ENCODE data around the gene GCNT2.

DNA sequence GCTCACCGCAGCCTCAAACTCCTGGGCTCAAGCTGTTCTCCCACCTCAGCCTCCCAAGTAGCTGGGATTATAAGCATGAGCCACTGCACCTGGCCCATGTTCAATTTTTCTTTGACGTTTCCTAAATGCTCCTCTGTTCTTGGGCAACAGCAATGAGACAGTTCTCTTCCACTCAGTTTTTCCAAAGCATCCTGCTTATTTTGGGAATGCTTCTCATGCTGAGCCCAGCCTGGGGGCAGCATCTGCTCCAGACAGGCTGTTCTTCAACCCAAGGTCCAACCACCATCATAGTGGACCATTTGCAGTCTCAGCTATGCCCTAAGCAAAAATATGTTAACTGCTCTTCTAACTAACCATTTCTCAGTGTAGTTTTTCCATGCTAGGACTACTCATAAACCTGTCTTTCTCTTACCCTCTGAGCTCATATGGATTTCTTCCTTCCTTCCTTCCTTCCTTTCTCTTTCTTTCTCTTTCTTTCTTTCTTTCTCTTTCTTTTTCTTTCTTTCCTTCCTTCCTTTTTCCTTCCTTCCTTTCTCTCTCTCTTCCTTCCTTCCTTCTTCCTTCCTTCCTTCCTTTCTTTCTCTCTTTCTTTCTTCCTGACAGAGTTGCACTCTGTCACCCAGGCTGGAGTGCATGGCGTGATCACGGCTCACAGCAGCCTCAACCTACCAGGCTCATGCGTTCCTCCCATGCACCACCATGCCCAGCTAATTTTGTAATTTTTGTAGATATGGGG, 48.4 kb downstream of the GCNT2 start:
- TF ChIP-seq ZBTB21 (CRISPR knock-in tag; IDR thresholded peaks at IDR 0.05; ENCODE audit: borderline replicate concordance): no peak
- TF ChIP-seq, protein P1, sequence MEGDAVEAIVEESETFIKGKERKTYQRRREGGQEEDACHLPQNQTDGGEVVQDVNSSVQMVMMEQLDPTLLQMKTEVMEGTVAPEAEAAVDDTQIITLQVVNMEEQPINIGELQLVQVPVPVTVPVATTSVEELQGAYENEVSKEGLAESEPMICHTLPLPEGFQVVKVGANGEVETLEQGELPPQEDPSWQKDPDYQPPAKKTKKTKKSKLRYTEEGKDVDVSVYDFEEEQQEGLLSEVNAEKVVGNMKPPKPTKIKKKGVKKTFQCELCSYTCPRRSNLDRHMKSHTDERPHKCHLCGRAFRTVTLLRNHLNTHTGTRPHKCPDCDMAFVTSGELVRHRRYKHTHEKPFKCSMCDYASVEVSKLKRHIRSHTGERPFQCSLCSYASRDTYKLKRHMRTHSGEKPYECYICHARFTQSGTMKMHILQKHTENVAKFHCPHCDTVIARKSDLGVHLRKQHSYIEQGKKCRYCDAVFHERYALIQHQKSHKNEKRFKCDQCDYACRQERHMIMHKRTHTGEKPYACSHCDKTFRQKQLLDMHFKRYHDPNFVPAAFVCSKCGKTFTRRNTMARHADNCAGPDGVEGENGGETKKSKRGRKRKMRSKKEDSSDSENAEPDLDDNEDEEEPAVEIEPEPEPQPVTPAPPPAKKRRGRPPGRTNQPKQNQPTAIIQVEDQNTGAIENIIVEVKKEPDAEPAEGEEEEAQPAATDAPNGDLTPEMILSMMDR (IDR thresholded peaks at IDR 0.05): no peak
- no peak for TF ChIP-seq FOXJ3 (CRISPR knock-in tag; IDR thresholded peaks at IDR 0.05; ENCODE audit: borderline replicate concordance)
- TF ChIP-seq, protein P2, sequence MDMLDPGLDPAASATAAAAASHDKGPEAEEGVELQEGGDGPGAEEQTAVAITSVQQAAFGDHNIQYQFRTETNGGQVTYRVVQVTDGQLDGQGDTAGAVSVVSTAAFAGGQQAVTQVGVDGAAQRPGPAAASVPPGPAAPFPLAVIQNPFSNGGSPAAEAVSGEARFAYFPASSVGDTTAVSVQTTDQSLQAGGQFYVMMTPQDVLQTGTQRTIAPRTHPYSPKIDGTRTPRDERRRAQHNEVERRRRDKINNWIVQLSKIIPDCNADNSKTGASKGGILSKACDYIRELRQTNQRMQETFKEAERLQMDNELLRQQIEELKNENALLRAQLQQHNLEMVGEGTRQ (CRISPR knock-in tag; IDR thresholded peaks at IDR 0.05): no peak
- TF ChIP-seq NR3C1 (CRISPR knock-in tag; conservative IDR thresholded peaks at IDR 0.05; ENCODE audit: low read depth): no peak
- no peak for TF ChIP-seq NFATC4 (CRISPR knock-in tag; IDR thresholded peaks at IDR 0.05)
- TF ChIP-seq CREB1 (CRISPR knock-in tag; IDR thresholded peaks at IDR 0.05): no peak
